Right lobe of liver (tissue), 6 donors: ENCODE data around the gene LRFN2. TPM values are rescaled to one million over a fixed set of nuclear protein-coding genes. Genes with fewer than 3 reads are reported as not detected.

ENCODE experiments used
- ATAC-seq, 4 donors: fragments of 200-7000 bp; cut with Tn5 transposase; one replicate each; pipeline ENCODE4 v1.9.1; 2020; ENCODE audit warnings: mild to moderate bottlenecking in 4 of 4, moderate library complexity in 4 of 4
- DNase-seq, 3 donors: peaks; one replicate each; pipeline ENCODE4 v3.0.0-alpha.2; 2020
- H3K27ac ChIP-seq, 3 donors: fragments of 200-600 bp; one replicate each; pipeline ENCODE4 v1.8.0; 2022
- H3K27me3 ChIP-seq, 2 donors: fragments of 200-600 bp; one replicate each; pipeline ENCODE4 v1.8.0; 2022
- H3K36me3 ChIP-seq, 4 donors: fragments of 200-600 bp; sonication (generic) in 1 of 4; one replicate each; pipeline versions ENCODE4 v1.5.1 to v1.8.0; 2017 to 2022; ENCODE audit warnings: control low read depth in 1 of 4
- H3K4me1 ChIP-seq, 4 donors: fragments of 200-600 bp; sonication (generic) in 1 of 4; one replicate each; pipeline versions ENCODE4 v1.5.1 to v1.8.0; 2017 to 2022; ENCODE audit warnings: control low read depth in 1 of 4
- H3K4me3 ChIP-seq, 3 donors: fragments of 200-600 bp; one replicate each; pipeline ENCODE4 v1.8.0; 2022
- H3K9me3 ChIP-seq, 4 donors: fragments of 200-600 bp; sonication (generic) in 1 of 4; one replicate each; pipeline versions ENCODE4 v1.5.1 to v1.8.0; 2017 to 2022; ENCODE audit warnings: control low read depth in 1 of 4
- POLR2A ChIP-seq: fragments of 450-650 bp; IDR thresholded peaks from one replicate; pipeline ENCODE4 v1.6.1; 2017; ENCODE audit warnings: antibody characterized with exemption, mild to moderate bottlenecking
- WGBS: methylation state at CpG from one replicate; pipeline ENCODE4 v1.1.6; 2018; ENCODE audit warnings: low coverage, low lambda C conversion rate; ENCODE audit not compliant: insufficient coverage; ENCODE audit errors: missing lambda C conversion rate; 5-methylcytosine and 5-hydroxymethylcytosine counted together
- intact Hi-C, 2 donors: fragments of 100-400 bp; cut with DNase I; formaldehyde crosslinking; loops; one replicate each; pipeline versions ENCODE4 v1.11.2 to v1.14.1; 2022
- total RNA-seq, 6 experiments: library from RNA; depleted of rRNA in 2 of 6; stranded (reverse); fragments of >200 nt in 2 of 6; fragmentation: NEBNext Ultra II Directional in 3 of 6; extraction: Animal tissue kit (Norgen Biotek cat#: 25700) in 3 of 6; gene quantifications; one replicate each; pipeline versions ENCODE4 v1.1.0 to v1.2.4, GENCODE V29; 2016 to 2023
- TF ChIP-seq, protein P1 (sequence below), 4 donors: fragments of 200-600 bp in 3 of 4; fragments of 450-650 bp in 1 of 4; IDR thresholded peaks; one replicate each; pipeline versions ENCODE4 v1.5.1 to v1.8.0; 2016 to 2022; ENCODE audit warnings: antibody characterized with exemption in 4 of 4, mild to moderate bottlenecking in 2 of 4
- donor health status: DM: no; HTN: yes; CAD: no.
- donor health status: DM: no; HTN: no; CAD: no.
- donor health status: DM: no; HTN: no; CAD: no.
- donor health status: DM: no; HTN: yes; CAD: no.
- donor health status: DM: no; HTN: yes; CAD: no.

LRFN2 gene
- total RNA-seq, 6 experiments from 2014 or later = 0.19 TPM; not detected in 5

- no peak for TF ChIP-seq POLR2A
- TF ChIP-seq, protein P1, sequence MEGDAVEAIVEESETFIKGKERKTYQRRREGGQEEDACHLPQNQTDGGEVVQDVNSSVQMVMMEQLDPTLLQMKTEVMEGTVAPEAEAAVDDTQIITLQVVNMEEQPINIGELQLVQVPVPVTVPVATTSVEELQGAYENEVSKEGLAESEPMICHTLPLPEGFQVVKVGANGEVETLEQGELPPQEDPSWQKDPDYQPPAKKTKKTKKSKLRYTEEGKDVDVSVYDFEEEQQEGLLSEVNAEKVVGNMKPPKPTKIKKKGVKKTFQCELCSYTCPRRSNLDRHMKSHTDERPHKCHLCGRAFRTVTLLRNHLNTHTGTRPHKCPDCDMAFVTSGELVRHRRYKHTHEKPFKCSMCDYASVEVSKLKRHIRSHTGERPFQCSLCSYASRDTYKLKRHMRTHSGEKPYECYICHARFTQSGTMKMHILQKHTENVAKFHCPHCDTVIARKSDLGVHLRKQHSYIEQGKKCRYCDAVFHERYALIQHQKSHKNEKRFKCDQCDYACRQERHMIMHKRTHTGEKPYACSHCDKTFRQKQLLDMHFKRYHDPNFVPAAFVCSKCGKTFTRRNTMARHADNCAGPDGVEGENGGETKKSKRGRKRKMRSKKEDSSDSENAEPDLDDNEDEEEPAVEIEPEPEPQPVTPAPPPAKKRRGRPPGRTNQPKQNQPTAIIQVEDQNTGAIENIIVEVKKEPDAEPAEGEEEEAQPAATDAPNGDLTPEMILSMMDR (IDR thresholded peaks at IDR 0.05) = no peak
- Histone ChIP-seq H3K27ac (no peak overlapping the region), H3K36me3 (no peaks in the 10 kb centered on the region), H3K9me3 (no peaks in the 10 kb centered on the region), H3K27me3 (no peaks in the 10 kb centered on the region), H3K4me1 (no peaks in the 10 kb centered on the region), H3K4me3 (no peak overlapping the region)
- DNase-seq (no peak), ATAC-seq (no peak)
- WGBS = 75% methylated on average over 7 of the region's 7 CpGs
- intact Hi-C loops = no loop called here
Observed at GRCh38 chr6:40479706-40480105, 107.5 kb downstream of the LRFN2 start.

- no peak for TF ChIP-seq POLR2A
- TF ChIP-seq, protein P1 (IDR thresholded peaks at IDR 0.05) = no peak
- H3K27ac ChIP-seq = no peak overlapping the region
- 20% methylated on average over 11 of the region's 19 CpGs for WGBS
- H3K4me3 ChIP-seq = no peak overlapping the region
- H3K36me3 ChIP-seq = no peaks in the 10 kb centered on the region
- no peaks in the 10 kb centered on the region for H3K27me3 ChIP-seq
- H3K9me3 ChIP-seq = no peaks in the 10 kb centered on the region
- intact Hi-C loops = no loop called here
- DNase-seq (no peak), ATAC-seq (no peak)
- no peaks in the 10 kb centered on the region for H3K4me1 ChIP-seq
Observed at GRCh38 chr6:40477246-40478126, 109.7 kb downstream of the LRFN2 start.

DNA sequence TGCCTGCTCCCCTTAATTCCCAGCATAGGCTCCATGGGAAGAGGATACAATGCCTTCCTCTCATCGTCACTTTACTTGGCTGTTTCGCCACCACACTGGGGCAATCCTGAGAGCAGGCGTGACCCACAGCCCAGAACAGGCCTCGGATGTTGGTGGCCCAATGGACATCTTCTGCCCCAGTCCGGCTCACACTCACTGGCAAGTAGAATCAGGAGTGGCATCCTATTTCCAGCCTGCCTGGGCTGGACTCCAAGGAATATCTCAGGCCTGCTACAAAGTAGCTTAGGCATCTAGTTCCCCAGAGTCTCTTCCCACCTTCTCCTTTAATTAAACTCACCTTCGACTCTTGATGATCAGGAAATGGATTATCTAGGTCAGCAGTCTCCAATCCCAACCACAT, 110.5 kb downstream of the LRFN2 start:
- intact Hi-C loops = no loop called here
- WGBS = 79% methylated on average over 5 of the region's 6 CpGs
- no peaks in the 10 kb centered on the region for H3K27me3 ChIP-seq
- no peak overlapping the region for H3K4me3 ChIP-seq
- ATAC-seq = no peak
- no peaks in the 10 kb centered on the region for H3K4me1 ChIP-seq
- H3K36me3 ChIP-seq = no peaks in the 10 kb centered on the region
- H3K27ac ChIP-seq = no peak overlapping the region
- no peak for DNase-seq
- TF ChIP-seq POLR2A = no peak
- TF ChIP-seq, protein P1 (IDR thresholded peaks at IDR 0.05) = no peak
- no peaks in the 10 kb centered on the region for H3K9me3 ChIP-seq

DNA sequence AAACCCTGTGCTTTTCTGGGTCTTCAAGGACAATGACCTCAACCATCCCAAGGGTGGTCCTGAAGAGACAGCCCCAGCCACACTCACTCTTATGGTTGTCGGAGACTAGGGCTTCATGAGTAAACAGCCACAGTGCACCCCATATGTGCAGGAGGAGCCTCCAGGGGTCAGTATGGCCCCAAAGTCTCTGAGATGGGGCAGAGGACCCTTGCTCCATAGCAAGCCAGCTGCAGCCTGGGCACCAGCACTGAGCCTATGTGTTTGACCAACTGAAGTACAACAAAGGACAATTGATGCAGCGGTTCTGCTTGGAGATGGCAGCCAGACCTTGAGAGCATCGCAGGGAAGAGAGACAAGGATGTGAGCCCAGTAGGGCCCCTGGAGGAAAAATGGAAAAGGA, 112.2 kb downstream of the LRFN2 start:
- 71% methylated on average over 3 of the region's 3 CpGs for WGBS
- no peaks in the 10 kb centered on the region for H3K9me3 ChIP-seq
- no peaks in the 10 kb centered on the region for H3K4me1 ChIP-seq
- H3K27me3 ChIP-seq = no peaks in the 10 kb centered on the region
- no peak for DNase-seq
- TF ChIP-seq, protein P1 (IDR thresholded peaks at IDR 0.05) = no peak
- TF ChIP-seq POLR2A = no peak
- intact Hi-C loops = no loop called here
- no peak overlapping the region for H3K27ac ChIP-seq
- H3K36me3 ChIP-seq = no peaks in the 10 kb centered on the region
- H3K4me3 ChIP-seq = no peak overlapping the region
- ATAC-seq = no peak
